Epidermal melanocyte (primary cell): ENCODE measurements around the gene ADCY3.
"Not testable (repeated sequence)": the region's sequence is repeated elsewhere in the genome, so short reads cannot be mapped to it uniquely, and the experiment has no call there.

Experiments
- DNase-seq: peaks from one replicate; pipeline ENCODE4 v3.0.0; 2011; ENCODE audit warnings: low spot score; ENCODE audit not compliant: insufficient read length

The ADCY3 gene

DNA sequence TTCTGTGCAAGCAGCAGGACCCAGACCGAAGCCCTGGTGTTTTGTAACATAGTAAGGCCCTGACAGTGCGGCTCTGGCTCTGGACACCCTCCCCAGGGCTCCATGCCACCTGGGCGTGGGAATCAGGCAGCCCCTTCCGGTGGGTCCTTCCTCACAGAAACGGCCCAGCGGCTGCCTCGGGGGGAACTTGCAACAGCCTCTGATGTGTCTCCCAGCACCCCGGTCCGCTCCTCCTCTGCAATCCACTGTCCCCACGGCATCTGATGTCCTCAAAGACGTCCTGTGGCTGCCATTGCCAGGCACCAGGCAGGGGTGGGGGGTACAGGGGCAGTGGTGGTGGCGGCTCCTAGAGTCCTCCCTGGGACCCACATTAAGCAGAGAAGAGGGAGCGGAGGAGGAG, 68.0 kb downstream of the ADCY3 start:
- no peak for DNase-seq

GRCh38 chr2:24850944-24851343, 69.1 kb downstream of the ADCY3 start:
- DNase-seq = no peak

DNA sequence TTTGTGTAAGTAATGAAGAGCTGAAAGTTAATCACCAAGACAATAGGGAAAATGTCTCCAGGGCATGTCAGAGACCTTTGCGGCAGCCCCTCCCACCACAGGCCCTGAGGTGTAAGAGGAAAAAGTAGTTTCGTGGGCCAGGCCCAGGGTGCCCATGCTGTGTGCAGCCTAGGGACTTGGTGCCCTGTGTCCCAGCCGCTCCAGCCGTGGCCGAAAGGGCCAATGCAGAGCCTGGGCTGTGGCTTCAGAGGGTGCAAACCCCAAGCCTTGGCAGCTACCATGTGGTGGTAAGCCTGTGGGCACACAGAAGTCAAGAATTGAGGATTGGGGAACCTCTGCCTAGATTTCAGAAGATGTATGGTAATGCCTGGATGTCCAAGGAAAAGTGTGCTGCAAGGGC, 74.3 kb downstream of the ADCY3 start:
- no peak for DNase-seq

GRCh38 chr2:24844023-24844685, 75.9 kb downstream of the ADCY3 start:
- no peak for DNase-seq

DNA sequence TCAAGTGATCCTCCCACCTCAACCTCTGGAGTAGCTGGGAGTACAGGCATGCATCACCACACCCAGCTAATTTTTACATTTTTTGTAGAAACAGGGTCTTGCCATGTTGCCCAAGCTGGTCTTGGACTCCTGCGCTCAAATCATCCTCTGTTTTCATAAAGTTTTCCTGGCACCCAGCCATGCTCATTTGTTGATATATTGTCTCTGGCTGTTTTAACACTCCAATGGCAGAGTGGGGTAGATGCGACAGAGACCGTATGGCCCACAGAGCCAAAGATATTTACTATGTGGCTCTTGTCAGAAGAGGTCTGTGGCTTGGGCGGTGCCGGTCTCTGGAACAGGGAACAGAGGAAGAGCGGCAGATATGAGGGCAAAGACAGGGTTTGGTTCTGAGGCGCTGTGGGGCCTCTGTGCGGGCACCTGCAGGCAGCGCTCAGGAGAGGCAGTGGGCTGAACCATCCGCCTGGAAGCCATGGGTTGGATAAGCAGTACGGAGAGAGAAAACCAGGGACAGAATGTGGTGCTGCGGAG, 76.6 kb downstream of the ADCY3 start:
- DNase-seq = no peak

GRCh38 chr2:24842081-24843050, 77.7 kb downstream of the ADCY3 start:
- DNase-seq = no peak

- no peak for DNase-seq
Measured at GRCh38 chr2:24840962-24841945, 78.8 kb downstream of the ADCY3 start.

DNA sequence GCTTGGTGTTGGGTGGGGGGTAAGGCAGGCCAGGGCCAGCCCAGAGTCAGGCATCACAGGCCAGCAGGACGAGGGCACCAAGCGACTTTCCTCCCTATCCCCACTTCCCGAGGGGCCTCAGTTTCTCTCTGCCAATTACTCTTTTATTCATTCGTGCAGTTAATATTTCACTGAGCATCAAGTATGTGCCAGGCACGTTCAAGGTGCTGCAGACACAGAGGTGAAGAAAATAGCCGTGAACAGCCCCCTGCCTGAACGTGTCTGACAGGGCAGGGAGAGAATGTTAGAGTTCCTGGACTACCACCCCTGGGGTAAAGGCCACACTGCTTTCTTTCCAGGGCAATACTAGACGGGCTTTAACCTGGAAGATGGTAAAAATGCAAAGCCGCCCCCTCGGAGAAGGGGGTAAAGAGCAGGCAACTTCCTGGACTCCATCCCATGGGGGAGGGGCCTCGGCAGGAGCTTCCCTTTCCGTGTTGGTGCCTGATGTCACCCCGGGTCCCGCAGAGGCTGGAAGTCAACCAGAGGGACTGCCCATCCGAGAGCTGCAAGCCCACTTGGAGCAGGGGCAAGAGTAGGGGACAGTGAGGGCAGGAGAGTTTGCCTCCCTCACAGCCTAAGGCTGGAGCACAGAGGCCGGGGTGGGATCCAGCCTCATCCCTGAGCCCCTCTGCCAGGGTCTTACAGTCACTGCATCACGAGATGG, 79.7 kb downstream of the ADCY3 start:
- no peak for DNase-seq

GRCh38 chr2:24839729-24840128, 80.3 kb downstream of the ADCY3 start:
- DNase-seq = no peak

- no peak for DNase-seq
Measured at GRCh38 chr2:24838541-24838940, 81.5 kb downstream of the ADCY3 start.

GRCh38 chr2:24837996-24838513, 82.0 kb downstream of the ADCY3 start:
- DNase-seq = no peak

DNA sequence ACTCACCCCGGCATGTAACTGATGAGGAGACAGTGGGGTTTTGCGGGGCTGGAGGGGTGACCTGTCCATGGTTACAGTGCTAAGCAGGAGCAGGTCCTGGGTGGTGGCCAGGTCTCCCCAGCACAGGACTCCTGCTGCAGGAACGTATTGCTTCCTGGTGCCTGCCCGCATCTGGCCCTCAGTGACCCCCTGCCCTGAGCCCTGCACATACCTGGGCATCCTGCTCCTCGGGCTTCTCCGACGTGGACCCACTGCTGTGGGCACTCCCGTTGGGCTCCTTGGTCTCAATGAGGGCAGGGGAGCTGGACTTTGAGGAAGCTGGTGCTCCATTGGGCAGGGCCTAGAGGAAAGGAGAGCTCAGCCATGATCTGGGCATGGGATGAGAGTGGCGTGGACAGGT, 83.3 kb downstream of the ADCY3 start:
- no peak for DNase-seq

- DNase-seq = no peak
Measured at GRCh38 chr2:24836206-24836605, 83.8 kb downstream of the ADCY3 start.

DNA sequence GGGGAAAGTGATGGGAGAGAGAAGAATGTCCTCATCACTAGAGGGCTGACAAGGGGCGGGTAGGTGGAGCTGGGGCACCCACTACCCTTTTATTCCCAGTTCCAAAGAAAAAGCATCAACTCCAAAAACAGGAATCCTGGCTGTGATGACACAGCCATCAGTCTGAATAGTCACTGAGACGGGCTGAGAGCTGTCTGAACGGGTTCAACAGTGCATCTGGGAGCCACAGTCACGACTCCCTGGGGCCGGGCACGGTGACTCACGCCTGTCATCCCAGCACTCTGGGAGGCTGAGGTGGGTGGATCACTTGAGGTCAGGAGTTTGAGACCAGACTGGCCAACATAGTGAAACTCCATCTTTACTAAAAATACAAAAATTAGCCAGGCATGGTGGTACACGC, 84.6 kb downstream of the ADCY3 start:
- not testable (repeated sequence) for DNase-seq

GRCh38 chr2:24834733-24835395, 85.2 kb downstream of the ADCY3 start:
- no peak for DNase-seq

- DNase-seq = no peak
Measured at GRCh38 chr2:24833821-24834732, 86.0 kb downstream of the ADCY3 start.

DNA sequence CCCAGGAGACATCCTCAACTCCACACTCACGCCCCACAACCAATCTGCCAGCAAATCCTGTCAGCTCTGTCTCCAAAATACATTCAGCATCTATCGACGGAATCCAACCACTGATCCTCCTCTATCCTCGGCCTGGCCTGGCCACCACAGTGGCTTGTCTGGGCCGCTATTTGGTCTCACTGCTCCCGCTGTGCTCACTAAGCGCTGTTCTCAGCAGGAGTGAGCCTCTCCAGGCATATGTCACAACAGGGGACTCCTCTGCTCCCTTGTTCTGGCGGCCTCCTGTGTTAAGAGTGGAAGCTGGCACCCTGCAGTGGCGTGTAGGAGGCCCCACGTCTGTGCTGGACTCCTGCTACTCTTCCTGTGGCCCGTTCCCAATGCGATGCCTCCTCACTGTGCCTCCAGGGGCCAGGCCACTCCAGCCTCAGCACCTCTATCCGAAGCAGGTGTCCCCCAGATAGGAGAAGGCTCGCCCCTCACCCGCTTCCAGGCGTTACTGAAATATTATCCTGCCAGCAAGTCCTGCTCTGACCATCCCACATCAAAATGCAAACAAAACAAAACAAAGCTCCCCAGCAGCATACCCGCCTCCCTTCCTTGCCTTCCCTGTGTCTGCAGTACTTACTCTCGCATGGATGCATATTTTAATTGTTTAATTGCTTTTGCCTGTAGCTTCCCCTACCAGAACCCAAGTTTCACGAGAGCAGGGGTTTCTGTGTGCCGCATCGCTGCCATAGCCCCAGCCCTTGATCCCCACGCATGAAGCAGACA, 86.9 kb downstream of the ADCY3 start:
- DNase-seq = no peak

GRCh38 chr2:24832521-24832920, 87.5 kb downstream of the ADCY3 start:
- no peak for DNase-seq
